Activated T-cell treated with anti-CD3 and anti-CD28 coated beads, Interleukin-2, amount 50 U/mL, for 24 hours (primary cell): ENCODE data around the gene VAMP8.
"Not testable (repeated sequence)": the region's sequence is repeated elsewhere in the genome, so short reads cannot be mapped to it uniquely, and the experiment has no call there.

Experiments
- DNase-seq: peaks from one replicate; pipeline ENCODE4 v3.0.0-alpha.2; 2020
- H3K27ac Mint-ChIP-seq: 2 replicates; pipeline ENCODE4 v1.8.0; 2020; ENCODE audit warnings: mild to moderate bottlenecking, mixed read lengths
- H3K27me3 Mint-ChIP-seq: 2 replicates; pipeline ENCODE4 v1.8.0; 2020; ENCODE audit warnings: mixed read lengths
- H3K36me3 Mint-ChIP-seq: 2 replicates; pipeline ENCODE4 v1.8.0; 2020; ENCODE audit warnings: low read depth, mixed read lengths
- H3K4me1 Mint-ChIP-seq: 2 replicates; pipeline ENCODE4 v1.8.0; 2020; ENCODE audit warnings: low read depth, mixed read lengths
- H3K4me3 Mint-ChIP-seq: 2 replicates; pipeline ENCODE4 v1.8.0; 2020; ENCODE audit warnings: mild to moderate bottlenecking, moderate library complexity, mixed read lengths
- H3K9me3 Mint-ChIP-seq: 2 replicates; pipeline ENCODE4 v1.8.0; 2020; ENCODE audit warnings: mixed read lengths

VAMP8 gene

DNA sequence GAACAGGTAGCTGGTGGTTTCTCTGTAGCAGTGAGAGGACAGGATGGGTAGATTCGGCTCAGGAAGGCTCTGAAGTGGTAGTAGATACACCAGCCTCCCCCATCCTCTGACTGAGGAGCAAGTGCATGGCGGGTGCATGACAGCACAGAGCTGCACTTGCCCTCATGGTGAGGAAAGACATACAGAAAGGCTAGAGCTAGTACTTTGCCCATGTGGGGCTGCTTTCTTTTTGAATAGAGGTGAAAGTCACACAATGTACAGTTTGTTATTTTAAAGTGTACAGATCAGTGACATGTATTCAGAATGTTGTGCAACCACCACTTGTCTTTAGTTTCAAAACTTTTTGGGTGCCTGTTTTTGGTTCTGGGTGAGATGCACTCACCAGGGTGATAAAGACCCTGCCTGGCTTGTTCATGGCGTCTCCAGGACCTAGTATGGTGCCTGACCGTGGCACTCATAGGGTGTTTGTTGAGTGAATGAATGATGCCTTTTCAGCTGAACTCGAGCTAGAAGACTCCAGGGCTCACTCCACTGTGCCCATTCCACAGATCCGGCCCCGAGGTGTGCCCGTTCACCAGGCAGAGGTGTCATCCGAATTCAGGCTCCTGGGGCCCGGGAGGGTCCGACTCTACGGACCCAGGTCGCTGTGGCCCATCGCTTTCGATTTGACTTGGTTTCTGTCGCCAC is 6.4 kb downstream of the VAMP8 start:
- Mint-ChIP-seq H3K27me3 (no peaks in the 10 kb centered on the region), H3K27ac (peak overlapping the region; percentile 92), H3K36me3 (peaks cover 37% of the 10 kb centered on the region), H3K4me3 (peak overlapping the region; percentile 83), H3K9me3 (no peaks in the 10 kb centered on the region), H3K4me1 (peaks cover 60% of the 10 kb centered on the region)
- no peak for DNase-seq

DNA sequence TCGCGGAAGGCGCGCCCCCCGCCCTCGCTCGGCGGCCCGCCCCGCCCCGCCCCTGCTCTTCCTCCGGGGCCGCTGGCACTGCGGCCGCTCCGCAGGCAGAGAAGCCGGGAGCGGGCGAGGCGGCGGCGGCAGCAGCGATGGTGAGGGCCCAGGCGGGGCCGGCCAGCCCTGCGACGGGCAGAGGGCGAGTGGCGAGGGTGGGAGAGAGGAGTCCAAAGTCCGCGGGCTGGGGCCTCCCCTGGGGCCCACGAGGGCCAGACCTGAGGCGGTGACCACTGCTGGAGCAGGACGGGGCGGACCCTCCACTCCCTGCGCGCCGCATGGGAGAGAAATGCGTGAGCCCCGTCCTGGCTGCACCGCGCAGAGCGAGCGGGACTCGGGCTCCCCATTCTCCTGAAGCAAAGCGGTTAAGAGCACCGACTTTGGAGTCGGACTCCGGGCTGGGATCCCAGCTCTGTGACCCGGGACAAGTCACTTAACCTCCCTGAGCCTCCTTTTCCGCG is 7.0 kb downstream of the VAMP8 start, which contains the start of gene VAMP5:
Gene VAMP5 (plus strand): TSS at position 78 of the 503 bp plus-strand sequence. CDS start 60 bp downstream, at position 138.
- Mint-ChIP-seq H3K27me3 (no peaks in the 10 kb centered on the region), H3K36me3 (peaks cover 34% of the 10 kb centered on the region), H3K4me1 (peaks cover 54% of the 10 kb centered on the region), H3K9me3 (no peaks in the 10 kb centered on the region), H3K4me3 (peak within 1 kb of the TSS; percentile 83), H3K27ac (peak within 1 kb of the TSS; percentile 92)
- peak; percentile 69 for DNase-seq

- no peak for DNase-seq
- H3K4me3 Mint-ChIP-seq: peak overlapping the region; percentile 83
- no peaks in the 10 kb centered on the region for H3K27me3 Mint-ChIP-seq
- peaks cover 53% of the 10 kb centered on the region for H3K4me1 Mint-ChIP-seq
- peaks cover 29% of the 10 kb centered on the region for H3K36me3 Mint-ChIP-seq
- H3K9me3 Mint-ChIP-seq: no peaks in the 10 kb centered on the region
- H3K27ac Mint-ChIP-seq: peak overlapping the region; percentile 92
Measured at GRCh38 chr2:85584857-85585780, 7.7 kb downstream of the VAMP8 start.

- Mint-ChIP-seq H3K27me3 (no peaks in the 10 kb centered on the region), H3K36me3 (peaks cover 26% of the 10 kb centered on the region), H3K9me3 (no peaks in the 10 kb centered on the region), H3K4me1 (peaks cover 51% of the 10 kb centered on the region), H3K27ac (peak overlapping the region; percentile 92), H3K4me3 (peak overlapping the region; percentile 83)
- DNase-seq: no peak
Measured at GRCh38 chr2:85585781-85586105, 8.4 kb downstream of the VAMP8 start.

- H3K9me3 Mint-ChIP-seq: no peaks in the 10 kb centered on the region
- peak overlapping the region; percentile 31 for H3K27ac Mint-ChIP-seq
Measured at GRCh38 chr2:85588236-85588635, 10.8 kb downstream of the VAMP8 start.

DNA sequence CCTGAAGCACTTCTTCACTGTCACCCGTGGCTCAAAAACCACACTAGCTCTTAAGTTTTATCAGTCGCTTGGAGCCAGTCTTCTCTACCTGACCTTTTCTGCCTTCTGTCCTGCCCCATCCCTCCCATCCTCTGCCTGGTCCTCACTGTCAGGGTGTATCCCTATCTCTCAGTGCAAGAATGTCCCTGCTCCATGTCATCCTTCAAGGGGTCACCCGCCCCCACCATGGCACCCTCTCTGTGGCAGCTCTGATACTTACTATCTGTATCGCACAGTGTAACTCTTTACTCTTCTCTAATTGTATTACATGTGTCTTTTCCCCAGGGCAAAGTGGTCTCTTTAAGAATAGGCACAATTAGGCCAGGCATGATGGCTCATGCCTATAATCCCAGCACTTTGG is 11.3 kb downstream of the VAMP8 start:
- no peak overlapping the region for H3K27ac Mint-ChIP-seq

More at GRCh38 chr2:85588236-85588635, 10.8 kb downstream of the VAMP8 start:
- Mint-ChIP-seq H3K36me3 (peaks cover 8% of the 10 kb centered on the region), H3K4me1 (peaks cover 39% of the 10 kb centered on the region), H3K4me3 (no peak overlapping the region), H3K27me3 (no peaks in the 10 kb centered on the region)
- DNase-seq: no peak

GRCh38 chr2:85589181-85589580 is 11.8 kb downstream of the VAMP8 start:
- Mint-ChIP-seq H3K9me3 (no peaks in the 10 kb centered on the region), H3K27ac (no peak overlapping the region), H3K4me3 (no peak overlapping the region), H3K27me3 (no peaks in the 10 kb centered on the region), H3K36me3 (no peaks in the 10 kb centered on the region), H3K4me1 (peaks cover 35% of the 10 kb centered on the region)
- no peak for DNase-seq

More for the DNA sequence above, 11.3 kb downstream of the VAMP8 start:
- DNase-seq: no peak
- Mint-ChIP-seq H3K4me3 (no peak overlapping the region), H3K9me3 (no peaks in the 10 kb centered on the region), H3K27me3 (no peaks in the 10 kb centered on the region), H3K4me1 (peaks cover 37% of the 10 kb centered on the region), H3K36me3 (peaks cover 4% of the 10 kb centered on the region)

- DNase-seq: no peak
- Mint-ChIP-seq H3K27ac (peak overlapping the region; percentile 65), H3K27me3 (no peaks in the 10 kb centered on the region), H3K4me3 (no peak overlapping the region), H3K9me3 (no peaks in the 10 kb centered on the region), H3K4me1 (peaks cover 38% of the 10 kb centered on the region), H3K36me3 (peaks cover 6% of the 10 kb centered on the region)
Measured at GRCh38 chr2:85589982-85590791, 12.8 kb downstream of the VAMP8 start.

GRCh38 chr2:85590950-85591349 is 13.6 kb downstream of the VAMP8 start:
- no peak for DNase-seq
- peaks cover 12% of the 10 kb centered on the region for H3K36me3 Mint-ChIP-seq
- H3K4me3 Mint-ChIP-seq: no peak overlapping the region
- no peaks in the 10 kb centered on the region for H3K9me3 Mint-ChIP-seq
- H3K27ac Mint-ChIP-seq: no peak overlapping the region
- peaks cover 33% of the 10 kb centered on the region for H3K4me1 Mint-ChIP-seq
- no peaks in the 10 kb centered on the region for H3K27me3 Mint-ChIP-seq

DNA sequence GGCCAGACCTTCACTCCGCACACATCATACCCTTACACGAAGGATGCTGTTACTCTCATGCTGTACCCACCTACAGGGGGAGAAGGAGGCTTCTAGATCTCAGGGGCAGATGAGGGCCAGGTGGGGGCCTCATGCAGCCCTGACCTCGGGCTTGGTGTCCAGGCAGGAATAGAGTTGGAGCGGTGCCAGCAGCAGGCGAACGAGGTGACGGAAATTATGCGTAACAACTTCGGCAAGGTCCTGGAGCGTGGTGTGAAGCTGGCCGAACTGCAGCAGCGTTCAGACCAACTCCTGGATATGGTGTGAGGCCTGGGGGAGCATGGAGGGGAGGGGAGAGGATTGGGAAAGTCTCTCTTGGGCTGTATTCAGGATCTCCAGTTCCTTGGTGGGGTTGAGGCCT is 14.2 kb downstream of the VAMP8 start:
- Mint-ChIP-seq H3K4me3 (no peak overlapping the region), H3K27me3 (no peaks in the 10 kb centered on the region), H3K9me3 (no peaks in the 10 kb centered on the region), H3K4me1 (peaks cover 36% of the 10 kb centered on the region), H3K27ac (no peak overlapping the region), H3K36me3 (peaks cover 18% of the 10 kb centered on the region)
- no peak for DNase-seq

DNA sequence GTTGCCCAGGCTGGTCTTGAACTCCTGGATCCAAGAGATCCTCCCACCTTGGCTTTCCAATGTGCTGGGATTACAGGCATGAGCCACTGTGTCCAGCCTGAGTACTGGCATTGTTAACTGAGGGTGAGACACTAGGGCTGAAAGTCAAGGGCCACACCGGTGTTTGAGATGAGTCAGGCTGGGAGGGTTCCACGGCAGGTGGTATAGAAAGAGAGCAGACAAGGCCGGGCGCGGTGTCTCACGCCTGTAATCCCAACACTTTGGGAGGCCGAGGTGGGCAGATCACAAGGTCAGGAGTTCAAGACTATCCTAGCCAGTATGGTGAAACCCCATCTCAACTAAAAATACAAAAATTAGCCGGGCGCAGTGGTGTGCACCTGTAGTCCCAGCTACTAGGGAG is 14.9 kb downstream of the VAMP8 start:
- DNase-seq, H3K4me3 Mint-ChIP-seq, H3K9me3 Mint-ChIP-seq, H3K27me3 Mint-ChIP-seq: not testable (repeated sequence)
- Mint-ChIP-seq H3K4me1 (peaks cover 42% of the 10 kb centered on the region), H3K36me3 (peaks cover 25% of the 10 kb centered on the region), H3K27ac (peak overlapping the region; percentile 79)

DNA sequence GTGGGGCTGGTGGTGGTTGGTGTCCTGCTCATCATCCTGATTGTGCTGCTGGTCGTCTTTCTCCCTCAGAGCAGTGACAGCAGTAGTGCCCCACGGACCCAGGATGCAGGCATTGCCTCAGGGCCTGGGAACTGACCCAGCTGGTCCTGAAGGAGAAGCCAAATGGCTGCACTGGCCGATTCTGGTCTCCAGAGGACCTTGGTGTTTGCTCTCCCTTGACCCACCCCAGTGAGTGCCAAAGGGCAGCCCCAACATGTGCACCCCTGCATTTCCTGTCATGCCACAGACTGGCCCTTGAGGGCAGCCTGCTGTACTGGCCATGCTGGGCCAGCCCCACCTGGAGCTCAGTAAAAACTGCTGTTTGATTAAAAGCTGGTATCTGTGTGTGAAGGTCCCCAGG is 15.6 kb downstream of the VAMP8 start:
- Mint-ChIP-seq H3K9me3 (no peaks in the 10 kb centered on the region), H3K27ac (peak overlapping the region; percentile 57), H3K4me3 (no peak overlapping the region), H3K27me3 (no peaks in the 10 kb centered on the region), H3K36me3 (peaks cover 31% of the 10 kb centered on the region), H3K4me1 (peaks cover 37% of the 10 kb centered on the region)
- no peak for DNase-seq

- Mint-ChIP-seq H3K4me3 (peak overlapping the region; percentile 95), H3K27ac (peak overlapping the region; percentile 96), H3K36me3 (peaks cover 47% of the 10 kb centered on the region), H3K27me3 (no peaks in the 10 kb centered on the region), H3K4me1 (peaks cover 40% of the 10 kb centered on the region), H3K9me3 (no peaks in the 10 kb centered on the region)
- no peak for DNase-seq
Measured at GRCh38 chr2:85594715-85595300, 17.4 kb downstream of the VAMP8 start.
